LNCaP clone FGC (cell line): ENCODE results near the gene COPB1.

Experiments
- DNase-seq: peaks from one replicate; pipeline ENCODE4 v3.0.0-alpha.2; 2011; ENCODE audit warnings: low read depth
- H3K4me3 ChIP-seq: 2 replicates; pipeline ENCODE4 v1.5.1; 2011; ENCODE audit warnings: mild to moderate bottlenecking, low read depth, low read length, control low read depth
- CTCF ChIP-seq: IDR thresholded peaks from 2 replicates; pipeline ENCODE4 v1.5.1; 2012; ENCODE audit warnings: mild to moderate bottlenecking; ENCODE audit not compliant: control insufficient read depth, insufficient read depth; ENCODE audit errors: extremely low read depth

The COPB1 gene

GRCh38 chr11:14471127-14471526 lies 28.5 kb downstream of the COPB1 start:
- TF ChIP-seq CTCF, result no peak
- no peak for DNase-seq
- no peak overlapping the region for H3K4me3 ChIP-seq

- DNase-seq, result peak; percentile 50
- TF ChIP-seq CTCF, result no peak
- H3K4me3 ChIP-seq, result no peak overlapping the region
Observed at GRCh38 chr11:14463623-14464022, 36.0 kb downstream of the COPB1 start.

- no peak for TF ChIP-seq CTCF
Observed at GRCh38 chr11:14460147-14460546, 39.5 kb downstream of the COPB1 start.

GRCh38 chr11:14458377-14458776 lies 41.2 kb downstream of the COPB1 start:
- TF ChIP-seq CTCF, result no peak
- H3K4me3 ChIP-seq, result no peak overlapping the region

More at GRCh38 chr11:14460147-14460546, 39.5 kb downstream of the COPB1 start:
- no peak overlapping the region for H3K4me3 ChIP-seq
- no peak for DNase-seq

GRCh38 chr11:14455648-14456430 lies 43.8 kb downstream of the COPB1 start:
- TF ChIP-seq CTCF, result no peak
- H3K4me3 ChIP-seq, result no peak overlapping the region
- DNase-seq, result no peak

More at GRCh38 chr11:14458377-14458776, 41.2 kb downstream of the COPB1 start:
- no peak for DNase-seq

- no peak overlapping the region for H3K4me3 ChIP-seq
- DNase-seq, result no peak
- TF ChIP-seq CTCF, result peak; percentile 66
Observed at GRCh38 chr11:14454861-14455632, 44.6 kb downstream of the COPB1 start.
